Measurements from ENCODE around the gene MMP14.

- TF ChIP-seq CTCF (IDR thresholded peaks at IDR 0.05): no peak
- TF ChIP-seq POLR2A (IDR thresholded peaks at IDR 0.05): no peak
Measured at GRCh38 chr14:22846811-22847307, 10.5 kb downstream of the MMP14 start.

All from lower leg skin (tissue), 3 donors.